GM18873 (cell line): Measurements from ENCODE around the gene TNRC6C.
"Not testable (repeated sequence)": the region's sequence is repeated elsewhere in the genome, so short reads cannot be mapped to it uniquely, and the experiment has no call there.

Experiments
- ATAC-seq: cut with Tn5 transposase; IDR thresholded peaks from one replicate; pipeline ENCODE4 v1.9.1; 2021; ENCODE audit warnings: mild to moderate bottlenecking, moderate library complexity, moderate number of reproducible peaks; ENCODE audit not compliant: unreplicated experiment, low FRiP score

Gene TNRC6C

GRCh38 chr17:78107976-78108725, 149.6 kb downstream of the TNRC6C start:
- ATAC-seq = no peak

DNA sequence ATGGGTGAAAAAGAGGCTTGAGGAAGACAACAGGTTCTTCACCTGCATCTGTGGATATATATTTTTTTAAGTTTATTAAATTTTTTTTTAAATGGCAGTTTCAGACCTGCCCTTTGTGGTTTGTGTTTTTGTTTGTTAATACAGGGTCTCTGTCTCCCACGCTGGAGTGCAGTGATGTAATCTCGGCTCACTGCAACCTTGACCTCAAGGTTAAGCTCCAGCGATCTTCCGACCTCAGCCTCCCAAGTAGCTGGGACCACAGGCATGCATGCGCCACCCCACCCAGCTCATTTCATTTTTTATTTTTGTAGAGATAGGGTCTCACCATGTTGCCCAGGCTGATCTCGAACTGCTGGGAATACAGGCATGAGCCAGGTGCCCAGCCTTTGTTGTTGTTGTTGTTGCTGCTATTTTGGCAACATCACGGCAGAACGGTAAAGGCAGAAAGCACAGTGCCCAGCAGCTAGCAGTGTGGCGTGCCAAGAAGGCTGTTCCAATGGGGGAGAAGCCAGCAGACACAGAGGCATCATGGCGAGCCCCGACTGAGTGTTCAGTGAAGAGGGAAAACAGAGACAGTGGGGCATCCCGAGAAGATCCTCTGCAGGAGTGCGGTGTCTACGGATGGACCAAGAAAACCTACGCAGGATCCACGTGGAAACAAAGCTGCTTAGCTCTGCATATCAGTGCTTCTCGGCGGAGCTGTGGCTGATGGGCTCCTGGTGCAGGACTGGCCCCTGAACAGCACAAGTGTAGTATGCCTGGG, 150.4 kb downstream of the TNRC6C start:
- no peak for ATAC-seq

DNA sequence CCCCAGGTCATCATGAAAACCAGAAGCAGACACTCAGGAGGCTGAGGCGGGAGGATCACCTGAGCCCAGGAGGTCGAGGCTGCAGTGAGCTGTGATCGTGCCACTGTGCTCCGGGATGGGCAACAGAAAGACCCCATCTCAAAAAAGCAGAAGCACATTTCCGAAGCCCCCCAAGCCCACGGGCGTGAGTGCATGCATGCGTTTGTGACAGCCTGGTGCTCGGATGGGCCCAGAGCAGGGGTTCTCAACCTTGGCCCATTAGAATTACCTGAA, 150.9 kb downstream of the TNRC6C start:
- no peak for ATAC-seq

GRCh38 chr17:78110363-78111015, 152.0 kb downstream of the TNRC6C start:
- no peak for ATAC-seq

DNA sequence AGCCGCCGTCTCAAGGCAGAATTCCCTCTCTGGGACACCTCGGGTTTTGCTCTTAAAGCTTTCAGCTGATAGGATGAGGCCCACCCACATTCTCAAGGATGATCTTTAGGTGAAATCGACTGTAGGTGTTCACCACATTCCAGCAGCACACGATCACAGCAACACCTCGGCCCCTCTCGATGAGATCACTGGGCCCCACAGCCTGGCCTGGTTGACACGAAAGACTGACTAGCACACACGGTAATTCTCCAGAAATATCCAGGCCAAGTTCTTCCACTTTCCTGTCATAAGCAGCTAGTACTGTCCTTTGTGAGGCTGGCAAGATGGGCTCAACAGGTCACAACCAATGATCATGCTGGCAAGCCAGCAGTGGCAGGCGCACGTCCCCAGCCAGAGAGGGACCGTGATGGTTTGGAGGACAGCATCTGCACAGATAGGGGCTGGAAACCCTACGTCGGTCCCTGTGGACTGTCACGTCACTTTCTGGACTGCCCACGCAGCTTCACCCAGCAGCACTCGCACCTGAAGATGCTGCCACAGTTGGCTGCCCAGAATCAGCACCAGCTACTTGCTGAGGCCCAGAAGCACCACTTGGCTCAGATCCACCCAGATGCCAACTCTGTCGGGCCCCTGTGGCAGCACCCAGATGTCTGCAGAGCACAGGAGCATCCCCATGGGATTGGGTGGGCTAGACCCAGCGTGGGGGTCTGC, 152.7 kb downstream of the TNRC6C start:
- ATAC-seq = no peak

DNA sequence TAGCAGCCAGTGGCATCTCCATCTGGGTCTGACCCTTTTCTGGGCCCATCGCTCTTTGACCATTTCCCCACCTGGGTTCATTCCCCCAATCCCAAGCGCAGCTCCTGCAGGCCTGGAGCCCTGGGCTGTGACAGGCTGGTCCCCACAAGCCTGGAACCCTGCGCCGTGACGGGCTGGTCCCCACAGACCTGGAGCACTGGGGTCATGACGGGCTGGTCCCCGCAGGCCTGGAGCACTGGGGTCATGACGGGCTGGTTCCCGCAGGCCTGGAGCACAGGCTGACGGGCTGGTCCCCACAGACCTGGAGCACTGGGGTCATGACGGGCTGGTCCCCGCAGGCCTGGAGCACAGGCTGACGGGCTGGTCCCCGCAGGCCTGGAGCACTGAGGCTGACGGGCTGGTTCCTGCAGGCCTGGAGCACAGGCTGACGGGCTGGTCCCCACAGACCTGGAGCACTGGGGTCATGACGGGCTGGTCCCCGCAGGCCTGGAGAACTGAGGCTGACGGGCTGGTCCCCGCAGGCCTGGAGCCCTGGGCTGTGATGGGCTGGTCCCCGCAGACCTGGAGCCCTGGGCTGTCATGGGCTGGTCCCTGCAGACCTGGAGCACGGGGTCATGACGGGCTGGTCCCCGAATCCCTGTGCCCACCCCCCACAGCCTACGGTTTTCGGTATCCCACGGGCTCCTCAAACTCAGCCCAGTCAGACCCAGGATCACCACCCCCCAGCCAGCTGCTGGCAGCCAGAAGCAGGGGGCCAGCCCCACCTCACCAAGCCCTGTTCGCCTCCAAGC, 153.4 kb downstream of the TNRC6C start:
- no peak for ATAC-seq

DNA sequence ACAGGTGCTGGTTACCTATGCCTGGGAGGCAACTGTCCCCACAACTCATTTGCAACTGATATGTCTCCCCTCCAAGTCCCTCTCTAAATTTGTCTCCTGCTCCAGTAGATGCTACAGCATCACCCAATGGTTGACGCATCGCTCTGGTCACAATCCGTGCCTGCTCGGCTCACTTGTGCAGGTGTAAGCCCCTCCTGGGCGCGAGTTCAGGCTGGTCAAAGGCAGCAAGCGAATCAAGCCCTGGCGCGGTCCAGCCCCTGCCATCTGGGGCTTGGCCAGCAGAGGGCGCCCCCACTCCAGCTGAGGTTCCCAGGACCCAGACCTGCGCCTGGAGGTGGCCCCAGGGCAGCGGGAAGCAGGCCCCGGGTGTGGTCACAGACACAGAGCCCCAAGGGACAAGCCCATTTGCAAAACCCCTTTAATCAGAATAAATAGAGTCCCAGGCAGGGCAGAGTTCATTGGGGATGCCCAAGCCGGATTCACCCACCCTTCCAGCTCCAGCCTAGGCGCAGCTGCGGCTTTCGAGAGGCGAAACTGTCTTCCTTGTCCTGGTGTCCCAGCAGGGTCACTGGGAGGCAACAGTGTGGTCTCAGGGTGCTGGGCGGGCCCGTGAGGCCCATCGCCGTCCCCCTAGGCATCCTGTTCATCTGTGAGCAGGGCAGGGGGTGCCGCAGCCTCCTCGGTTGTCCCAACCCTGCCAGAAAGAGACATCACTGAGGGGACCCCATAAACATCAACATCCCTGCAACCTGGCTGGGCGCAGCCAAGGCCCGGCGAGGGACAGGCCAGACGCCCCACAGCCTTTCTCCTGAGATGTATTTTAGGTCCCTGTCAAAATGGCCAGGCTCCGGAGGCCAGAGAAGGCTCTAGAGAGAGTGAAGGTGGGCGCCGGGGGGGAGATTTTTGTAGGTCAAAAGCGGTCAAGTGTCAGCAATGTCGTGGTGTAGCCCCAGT, 154.3 kb downstream of the TNRC6C start:
- no peak for ATAC-seq

- no peak for ATAC-seq
These were observed 155.6 kb downstream of the TNRC6C start for GRCh38 chr17:78113804-78114785.

GRCh38 chr17:78114831-78115723, 156.6 kb downstream of the TNRC6C start:
- ATAC-seq = no peak

GRCh38 chr17:78115803-78116202, 157.3 kb downstream of the TNRC6C start:
- not testable (repeated sequence) for ATAC-seq

- ATAC-seq = no peak
These were observed 157.9 kb downstream of the TNRC6C start for GRCh38 chr17:78116411-78116810.

- no peak for ATAC-seq
These were observed 158.8 kb downstream of the TNRC6C start for GRCh38 chr17:78117027-78117981.

- no peak for ATAC-seq
These were observed 160.3 kb downstream of the TNRC6C start for GRCh38 chr17:78118801-78119241.

DNA sequence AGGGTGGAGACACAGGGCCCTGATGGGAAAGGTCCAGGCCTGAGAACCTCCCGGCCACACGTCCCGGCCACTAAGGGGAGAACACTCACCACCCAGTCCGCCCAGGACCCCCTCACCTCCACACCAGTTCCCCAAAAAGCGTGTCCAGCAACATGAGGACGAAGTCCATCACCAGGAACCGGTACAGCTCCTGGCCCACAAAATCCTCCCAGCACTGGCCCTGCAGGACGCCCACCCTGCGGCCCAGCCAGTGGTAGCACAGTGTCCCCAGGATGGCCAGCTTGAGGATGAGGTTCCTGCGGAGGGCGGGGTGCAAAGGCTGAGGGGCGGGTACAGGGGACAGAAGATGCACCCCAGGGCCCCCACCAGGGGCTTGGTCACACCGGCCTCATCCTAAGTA, 162.0 kb downstream of the TNRC6C start:
- no peak for ATAC-seq

- no peak for ATAC-seq
These were observed 162.7 kb downstream of the TNRC6C start for GRCh38 chr17:78120971-78121800.
